ENCODE results near the gene TBC1D1.

TBC1D1 gene

GRCh38 chr4:38119668-38120385 lies 228.9 kb downstream of the TBC1D1 start:
- Histone ChIP-seq H3K4me1 (ENCODE audit: control insufficient read depth, insufficient read depth, low read length) (peaks cover 13% of the 10 kb centered on the region), H3K36me3 (ENCODE audit: control insufficient read depth in 2 of 2, insufficient read depth in 1 of 2, low read length in 2 of 2) (peaks cover 0 to 31% of the 10 kb centered on the region in 2 experiments; a peak in 1 of 3 replicates), H3K4me3 (ENCODE audit: low read depth, low read length) (no peak overlapping the region), H3K27ac (ENCODE audit: extremely low read depth, low read depth, low read length) (peak overlapping the region; percentile 34), H3K9me3 (ENCODE audit: control insufficient read depth, insufficient read depth, low read depth, low read length) (no peaks in the 10 kb centered on the region)
- POLR2A ChIA-PET = interaction anchor here (1.7 kb wide), 1 partner anchor 31 kb away, joined by 7 read pairs; no protein-coding TSS in a partner anchor
- CTCF ChIA-PET = interaction anchor here (0.7 to 1.0 kb wide), 2 partner anchors 51 to 109 kb away, joined by 3 read pairs; no protein-coding TSS in a partner anchor
- TF ChIP-seq SALL2 (tag by site-specific recombination; IDR thresholded peaks at IDR 0.05; ENCODE audit: borderline replicate concordance) = no peak
- TF ChIP-seq ZEB2 (tag by site-specific recombination; IDR thresholded peaks at IDR 0.05) = peak; percentile 66; the same call in 1 of the 2 replicates
- no peak for TF ChIP-seq SCRT2 (tag by site-specific recombination; IDR thresholded peaks at IDR 0.05)
- TF ChIP-seq ZBTB20 (tag by site-specific recombination; IDR thresholded peaks at IDR 0.05) = 0 out of 2 replicates have a peak, but pooled peaks have one; percentile 20
- TF ChIP-seq SCRT1 (tag by site-specific recombination; IDR thresholded peaks at IDR 0.05; ENCODE audit: borderline replicate concordance) = no peak
- TF ChIP-seq ZNF133 (tag by site-specific recombination; IDR thresholded peaks at IDR 0.05) = no peak
- no peak; the same call in 1 of the 2 replicates for TF ChIP-seq ZNF146 (tag by site-specific recombination; IDR thresholded peaks at IDR 0.05)
- TF ChIP-seq ZNF843 (tag by site-specific recombination; IDR thresholded peaks at IDR 0.05) = peak; percentile 86
- 0 out of 2 replicates have a peak, but pooled peaks have one; percentile 13 for TF ChIP-seq ZSCAN30 (tag by site-specific recombination; IDR thresholded peaks at IDR 0.05)
- 0 out of 2 replicates have a peak, but pooled peaks have one; percentile 29 for TF ChIP-seq ZNF362 (tag by site-specific recombination; IDR thresholded peaks at IDR 0.05)
- TF ChIP-seq ZNF510 (tag by site-specific recombination; IDR thresholded peaks at IDR 0.05; ENCODE audit: insufficient replicate concordance) = no peak
- no peak for TF ChIP-seq ZNF184 (tag by site-specific recombination; IDR thresholded peaks at IDR 0.05)
- peak; percentile 41; the same call in 1 of the 2 replicates for TF ChIP-seq ZNF692 (tag by site-specific recombination; IDR thresholded peaks at IDR 0.05)
- no peak for TF ChIP-seq ZNF274 (IDR thresholded peaks at IDR 0.05; ENCODE audit: low read length)
- no peak for TF ChIP-seq ZNF274 (tag by site-specific recombination; IDR thresholded peaks at IDR 0.05; ENCODE audit: borderline replicate concordance)
- no peak for TF ChIP-seq ZNF140 (tag by site-specific recombination; IDR thresholded peaks at IDR 0.05)
- TF ChIP-seq ZNF426 (tag by site-specific recombination; IDR thresholded peaks at IDR 0.05) = no peak
- no peak for TF ChIP-seq ZNF324 (tag by site-specific recombination; IDR thresholded peaks at IDR 0.05)
- TF ChIP-seq PBX3 (CRISPR knock-in tag; IDR thresholded peaks at IDR 0.05) = no peak
- TF ChIP-seq ZNF398 (tag by site-specific recombination; IDR thresholded peaks at IDR 0.05) = peak; percentile 26; the same call in 1 of the 2 replicates
- peak; percentile 64; the same call in 1 of the 2 replicates for TF ChIP-seq ZNF561 (tag by site-specific recombination; IDR thresholded peaks at IDR 0.05; ENCODE audit: borderline replicate concordance)
- peak; percentile 84 for TF ChIP-seq ZNF629 (tag by site-specific recombination; IDR thresholded peaks at IDR 0.05)
- TF ChIP-seq ZNF391 (tag by site-specific recombination; IDR thresholded peaks at IDR 0.05; ENCODE audit: borderline replicate concordance, low read depth) = 0 out of 2 replicates have a peak, but pooled peaks have one; percentile 28
- TF ChIP-seq ZNF701 (tag by site-specific recombination; IDR thresholded peaks at IDR 0.05) = no peak
- no peak for TF ChIP-seq ZNF394 (tag by site-specific recombination; IDR thresholded peaks at IDR 0.05; ENCODE audit: borderline replicate concordance)
- no peak for TF ChIP-seq KLF16 (tag by site-specific recombination; IDR thresholded peaks at IDR 0.05)
- TF ChIP-seq ZNF791 (tag by site-specific recombination; IDR thresholded peaks at IDR 0.05) = no peak
- TF ChIP-seq ZNF792 (tag by site-specific recombination; IDR thresholded peaks at IDR 0.05) = no peak
- no peak for TF ChIP-seq ZNF341 (tag by site-specific recombination; IDR thresholded peaks at IDR 0.05; ENCODE audit: low read depth)
- no peak for TF ChIP-seq ZBTB1 (tag by site-specific recombination; IDR thresholded peaks at IDR 0.05)
- no peak for TF ChIP-seq PRDM1 (tag by site-specific recombination; IDR thresholded peaks at IDR 0.05)
- TF ChIP-seq ZNF24 (tag by site-specific recombination; IDR thresholded peaks at IDR 0.05) = peak; percentile 67; the same call in 1 of the 2 replicates
